ENCODE measurements around the gene XPC.

DNA sequence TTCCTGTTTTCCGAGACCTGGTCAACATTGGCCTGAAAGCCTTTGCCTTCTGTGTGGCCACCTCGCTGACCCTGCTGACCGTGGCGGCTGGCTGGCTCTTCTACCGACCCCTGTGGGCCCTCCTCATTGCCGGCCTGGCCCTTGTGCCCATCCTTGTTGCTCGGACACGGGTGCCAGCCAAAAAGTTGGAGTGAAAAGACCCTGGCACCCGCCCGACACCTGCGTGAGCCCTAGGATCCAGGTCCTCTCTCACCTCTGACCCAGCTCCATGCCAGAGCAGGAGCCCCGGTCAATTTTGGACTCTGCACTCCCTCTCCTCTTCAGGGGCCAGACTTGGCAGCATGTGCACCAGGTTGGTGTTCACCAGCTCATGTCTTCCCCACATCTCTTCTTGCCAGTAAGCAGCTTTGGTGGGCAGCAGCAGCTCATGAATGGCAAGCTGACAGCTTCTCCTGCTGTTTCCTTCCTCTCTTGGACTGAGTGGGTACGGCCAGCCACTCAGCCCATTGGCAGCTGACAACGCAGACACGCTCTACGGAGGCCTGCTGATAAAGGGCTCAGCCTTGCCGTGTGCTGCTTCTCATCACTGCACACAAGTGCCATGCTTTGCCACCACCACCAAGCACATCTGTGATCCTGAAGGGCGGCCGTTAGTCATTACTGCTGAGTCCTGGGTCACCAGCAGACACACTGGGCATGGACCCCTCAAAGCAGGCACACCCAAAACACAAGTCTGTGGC lies 36.6 kb downstream of the XPC start:
- TF ChIP-seq, protein P1, sequence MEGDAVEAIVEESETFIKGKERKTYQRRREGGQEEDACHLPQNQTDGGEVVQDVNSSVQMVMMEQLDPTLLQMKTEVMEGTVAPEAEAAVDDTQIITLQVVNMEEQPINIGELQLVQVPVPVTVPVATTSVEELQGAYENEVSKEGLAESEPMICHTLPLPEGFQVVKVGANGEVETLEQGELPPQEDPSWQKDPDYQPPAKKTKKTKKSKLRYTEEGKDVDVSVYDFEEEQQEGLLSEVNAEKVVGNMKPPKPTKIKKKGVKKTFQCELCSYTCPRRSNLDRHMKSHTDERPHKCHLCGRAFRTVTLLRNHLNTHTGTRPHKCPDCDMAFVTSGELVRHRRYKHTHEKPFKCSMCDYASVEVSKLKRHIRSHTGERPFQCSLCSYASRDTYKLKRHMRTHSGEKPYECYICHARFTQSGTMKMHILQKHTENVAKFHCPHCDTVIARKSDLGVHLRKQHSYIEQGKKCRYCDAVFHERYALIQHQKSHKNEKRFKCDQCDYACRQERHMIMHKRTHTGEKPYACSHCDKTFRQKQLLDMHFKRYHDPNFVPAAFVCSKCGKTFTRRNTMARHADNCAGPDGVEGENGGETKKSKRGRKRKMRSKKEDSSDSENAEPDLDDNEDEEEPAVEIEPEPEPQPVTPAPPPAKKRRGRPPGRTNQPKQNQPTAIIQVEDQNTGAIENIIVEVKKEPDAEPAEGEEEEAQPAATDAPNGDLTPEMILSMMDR (tag by site-specific recombination; IDR thresholded peaks at IDR 0.05), result no peak
- TF ChIP-seq, protein P2, sequence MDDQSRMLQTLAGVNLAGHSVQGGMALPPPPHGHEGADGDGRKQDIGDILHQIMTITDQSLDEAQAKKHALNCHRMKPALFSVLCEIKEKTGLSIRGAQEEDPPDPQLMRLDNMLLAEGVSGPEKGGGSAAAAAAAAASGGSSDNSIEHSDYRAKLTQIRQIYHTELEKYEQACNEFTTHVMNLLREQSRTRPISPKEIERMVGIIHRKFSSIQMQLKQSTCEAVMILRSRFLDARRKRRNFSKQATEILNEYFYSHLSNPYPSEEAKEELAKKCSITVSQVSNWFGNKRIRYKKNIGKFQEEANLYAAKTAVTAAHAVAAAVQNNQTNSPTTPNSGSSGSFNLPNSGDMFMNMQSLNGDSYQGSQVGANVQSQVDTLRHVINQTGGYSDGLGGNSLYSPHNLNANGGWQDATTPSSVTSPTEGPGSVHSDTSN (CRISPR knock-in tag; IDR thresholded peaks at IDR 0.05), result no peak
- no peak for TF ChIP-seq ZBTB21 (tag by site-specific recombination; IDR thresholded peaks at IDR 0.05)
- TF ChIP-seq ZBTB11 (tag by site-specific recombination; conservative IDR thresholded peaks at IDR 0.05; ENCODE audit: low read depth), result no peak
- TF ChIP-seq, protein P3, sequence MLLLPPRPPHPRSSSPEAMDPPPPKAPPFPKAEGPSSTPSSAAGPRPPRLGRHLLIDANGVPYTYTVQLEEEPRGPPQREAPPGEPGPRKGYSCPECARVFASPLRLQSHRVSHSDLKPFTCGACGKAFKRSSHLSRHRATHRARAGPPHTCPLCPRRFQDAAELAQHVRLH (tag by site-specific recombination; IDR thresholded peaks at IDR 0.05), result no peak
- no peak for TF ChIP-seq ZNF274 (IDR thresholded peaks at IDR 0.05; ENCODE audit: low read length)
- no peak for TF ChIP-seq ZNF274 (tag by site-specific recombination; IDR thresholded peaks at IDR 0.05; ENCODE audit: borderline replicate concordance)
- TF ChIP-seq REST (tag by site-specific recombination; IDR thresholded peaks at IDR 0.05), result no peak
- no peak for TF ChIP-seq ZNF214 (tag by site-specific recombination; IDR thresholded peaks at IDR 0.05; ENCODE audit: borderline replicate concordance)

All from HEK293 (cell line).